ELF-1 (cell line): ENCODE measurements around the gene ADGRG7.
"Not testable (repeated sequence)": the region's sequence is repeated elsewhere in the genome, so short reads cannot be mapped to it uniquely, and the experiment has no call there.

Experiments
- DNase-seq: peaks from one replicate; pipeline ENCODE4 v3.0.0-alpha.2; 2016; ENCODE audit warnings: low read depth, low spot score

ADGRG7 gene

GRCh38 chr3:100609305-100609704 lies at the start of gene ADGRG7:
ADGRG7 (plus strand) TSS chr3:100609601; CDS start chr3:100609857, 256 bp downstream.
- no peak for DNase-seq

DNA sequence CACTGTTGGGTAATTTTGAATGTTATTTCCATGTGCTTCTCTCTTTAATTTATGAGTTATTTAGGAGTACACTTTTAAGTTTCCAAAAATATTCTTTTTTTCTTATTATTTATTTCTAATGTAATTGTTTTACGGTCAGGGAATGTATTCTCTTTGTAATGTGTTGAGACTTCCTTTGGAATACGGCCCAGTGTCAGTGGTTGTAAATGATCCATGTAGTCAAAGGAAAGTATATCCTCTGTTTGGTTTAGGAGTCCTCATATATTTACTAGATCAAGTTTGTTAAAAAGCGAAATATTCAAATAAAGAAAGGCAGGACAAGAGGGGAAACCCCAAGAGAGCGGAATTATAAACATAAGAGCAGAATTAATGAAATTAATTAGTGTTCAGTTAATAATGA lies 49.0 kb upstream of the ADGRG7 start:
- no peak for DNase-seq

DNA sequence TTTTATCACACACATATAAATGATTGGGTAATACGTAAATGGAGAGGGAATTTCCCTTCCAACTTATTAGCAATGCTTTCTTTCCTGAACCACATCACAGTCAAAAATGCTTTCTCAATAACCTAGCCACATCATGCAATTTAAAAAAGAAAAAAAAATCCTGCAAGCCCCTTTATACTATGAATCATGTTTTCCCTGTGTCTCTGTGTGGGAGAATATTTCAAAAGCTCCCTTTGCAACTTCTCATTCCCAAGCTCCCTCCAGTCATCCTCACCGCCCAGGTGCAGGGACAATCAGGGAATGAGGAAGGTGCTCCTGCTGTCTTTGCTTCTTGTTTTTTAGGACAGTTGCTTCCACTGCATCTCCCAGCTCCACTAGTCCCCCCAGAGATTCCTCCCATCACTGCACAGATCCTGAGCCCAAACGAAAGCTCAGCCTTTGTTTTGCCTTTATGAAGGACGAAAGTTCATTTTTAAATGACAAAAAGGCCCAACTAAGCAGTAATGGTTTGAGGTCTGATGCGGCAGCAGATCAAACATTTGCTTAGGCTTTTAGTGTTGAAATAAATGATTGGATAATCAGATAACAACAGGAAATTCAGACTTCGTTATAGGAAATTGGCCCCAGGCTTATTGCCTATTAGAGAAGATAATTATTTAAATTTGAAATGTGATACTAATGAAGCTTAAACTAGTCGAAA lies 47.8 kb upstream of the ADGRG7 start:
- peak; percentile 26 for DNase-seq

DNA sequence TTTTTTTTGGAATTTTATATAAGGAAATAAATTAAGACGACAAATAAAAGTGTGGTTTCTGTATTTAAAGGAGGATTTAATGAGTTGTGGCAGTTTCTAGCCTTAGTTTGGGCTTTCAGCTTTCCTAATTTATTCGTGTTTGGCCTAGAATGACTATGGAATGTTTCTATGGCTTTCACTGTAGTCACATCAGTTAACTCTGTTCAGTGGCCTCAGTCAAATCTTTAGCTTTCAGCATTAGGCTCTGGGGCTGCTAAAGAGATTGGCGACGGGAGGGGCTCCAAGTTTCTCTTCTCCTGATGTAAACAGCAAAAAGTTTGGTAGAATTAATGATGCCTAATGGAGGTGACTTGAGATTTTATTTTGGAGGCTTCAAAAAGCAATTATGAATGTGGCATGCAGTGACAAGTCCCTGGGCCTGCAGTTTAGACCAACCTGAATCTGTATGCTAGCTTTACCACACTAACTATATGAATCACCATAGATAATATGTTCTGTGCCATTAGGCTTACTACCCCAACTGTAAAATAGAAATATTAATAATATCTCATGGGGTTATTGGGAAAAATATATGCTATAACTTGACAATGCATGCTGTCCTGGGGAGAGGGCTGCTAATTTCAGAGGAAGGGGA lies 47.1 kb upstream of the ADGRG7 start:
- DNase-seq = no peak

DNA sequence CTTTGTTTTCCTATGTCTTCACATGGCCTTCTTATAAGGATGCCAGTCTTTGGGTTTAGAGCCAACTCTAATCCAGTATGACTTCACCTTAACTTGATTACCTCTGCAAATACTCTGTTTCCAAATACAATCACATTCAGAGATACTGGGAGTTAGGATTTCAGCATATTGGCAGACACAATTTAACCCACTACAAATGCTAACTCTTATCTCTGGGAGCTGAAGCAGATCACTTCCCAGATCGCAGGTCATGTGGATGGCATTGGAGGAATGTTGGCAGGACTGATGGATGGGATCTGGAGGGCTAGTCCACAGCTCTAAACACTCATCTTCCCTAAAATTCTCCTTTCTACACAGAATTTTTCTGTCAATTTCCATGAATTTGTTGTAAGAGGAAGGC lies 46.2 kb upstream of the ADGRG7 start:
- DNase-seq = peak; percentile 20

- no peak for DNase-seq
Observed at GRCh38 chr3:100563652-100564211, 45.7 kb upstream of the ADGRG7 start.

- no peak for DNase-seq
Observed at GRCh38 chr3:100570811-100571210, 38.6 kb upstream of the ADGRG7 start.

DNA sequence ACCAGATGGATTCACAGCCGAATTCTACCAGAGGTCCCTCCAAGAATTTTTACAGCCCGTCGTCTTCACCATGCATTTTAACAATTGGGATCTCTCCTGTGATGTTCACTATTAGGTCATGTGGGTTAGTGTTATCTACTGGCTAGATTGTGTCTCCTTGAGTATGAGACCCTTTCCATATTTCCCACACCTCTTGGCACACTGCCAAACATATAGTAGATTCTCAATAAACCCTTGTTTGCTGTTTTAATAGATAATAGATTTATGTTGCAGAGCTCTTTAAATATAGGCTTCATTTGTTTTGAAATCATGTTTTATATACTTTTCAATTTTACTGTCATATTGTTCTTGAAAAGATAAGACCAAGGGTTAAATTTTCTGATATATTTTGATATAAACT lies 34.9 kb upstream of the ADGRG7 start:
- no peak for DNase-seq

- DNase-seq = no peak
Observed at GRCh38 chr3:100575704-100576103, 33.7 kb upstream of the ADGRG7 start.

GRCh38 chr3:100577382-100578008 lies 31.9 kb upstream of the ADGRG7 start:
- DNase-seq = no peak

GRCh38 chr3:100578646-100579045 lies 30.8 kb upstream of the ADGRG7 start:
- DNase-seq = no peak

DNA sequence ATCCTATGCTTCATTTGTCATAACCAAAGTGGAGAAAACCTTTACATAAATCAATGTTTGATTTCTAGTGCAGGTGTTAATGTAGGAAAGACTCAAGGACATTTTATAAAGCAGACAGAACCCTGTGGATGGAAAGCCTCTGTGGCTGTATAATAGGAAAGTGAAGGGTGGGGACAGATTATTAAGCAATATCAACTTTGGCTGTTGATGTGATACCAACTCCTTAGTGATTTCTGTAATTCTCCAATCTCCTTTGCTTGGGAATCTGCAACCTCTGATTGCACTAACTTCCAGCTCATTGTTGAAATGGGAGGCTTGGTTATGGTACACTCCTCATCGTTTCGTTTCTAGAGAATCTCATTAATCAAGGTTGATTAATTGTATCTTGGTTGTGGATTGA lies 29.3 kb upstream of the ADGRG7 start:
- DNase-seq = no peak

DNA sequence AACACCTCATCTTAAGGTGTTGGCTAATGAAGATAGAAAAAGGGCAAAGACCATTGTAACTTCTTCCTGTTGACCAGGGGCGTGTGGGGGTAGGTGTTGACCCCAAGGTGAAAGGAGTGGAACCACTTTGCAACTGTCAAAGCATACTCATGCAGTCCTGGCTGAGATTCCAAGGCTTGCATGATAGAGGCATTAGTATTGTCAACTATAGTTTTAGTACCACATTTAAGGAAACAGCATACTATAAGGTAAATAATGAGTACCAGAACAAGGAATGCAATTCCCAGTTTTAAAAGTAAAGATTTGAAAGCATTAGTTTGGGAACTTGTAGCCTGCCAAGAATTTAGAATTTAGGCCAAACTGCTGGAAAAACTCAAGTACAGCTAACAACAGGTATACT lies 27.8 kb upstream of the ADGRG7 start:
- no peak for DNase-seq

GRCh38 chr3:100582157-100582556 lies 27.2 kb upstream of the ADGRG7 start:
- not testable (repeated sequence) for DNase-seq

- no peak for DNase-seq
Observed at GRCh38 chr3:100584101-100584660, 25.2 kb upstream of the ADGRG7 start.

GRCh38 chr3:100586832-100587231 lies 22.6 kb upstream of the ADGRG7 start:
- no peak for DNase-seq

- no peak for DNase-seq
Observed at GRCh38 chr3:100588251-100588650, 21.1 kb upstream of the ADGRG7 start.

DNA sequence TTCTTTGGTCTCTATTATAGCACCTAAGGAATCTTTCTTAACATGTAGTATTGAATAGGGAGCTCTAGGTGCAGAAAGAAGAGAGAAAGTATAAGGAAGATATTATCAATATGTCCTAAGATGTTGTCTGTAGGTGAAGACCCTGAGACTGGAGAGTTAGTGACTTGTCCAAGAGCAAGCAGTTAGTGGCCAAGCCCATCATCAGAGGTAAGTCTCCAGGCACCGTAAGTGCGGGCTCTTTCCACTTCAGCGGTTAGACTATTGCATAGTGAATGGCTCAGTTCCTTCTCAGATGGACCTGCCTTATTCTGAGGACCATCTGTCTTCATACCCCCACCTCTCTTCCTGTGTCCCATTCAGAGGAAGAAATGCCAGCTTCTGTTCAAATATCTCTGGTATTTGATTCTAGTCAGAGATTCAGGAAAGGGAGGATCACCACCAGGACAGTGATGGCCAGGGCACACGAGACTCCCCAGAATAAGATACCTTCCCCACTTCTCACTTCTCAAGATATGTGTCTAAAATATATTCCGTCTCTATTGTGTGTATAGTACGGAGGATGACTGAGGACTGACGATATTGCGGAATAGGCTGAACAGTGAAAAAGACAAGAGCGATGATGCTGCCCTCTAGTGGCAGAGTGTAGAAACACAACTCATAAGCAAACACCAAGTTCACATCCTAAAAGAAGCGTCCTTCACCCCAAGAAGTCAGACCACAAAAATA lies 19.1 kb upstream of the ADGRG7 start:
- DNase-seq = peak; percentile 57

GRCh38 chr3:100590840-100591147 lies 18.6 kb upstream of the ADGRG7 start:
- DNase-seq = no peak

DNA sequence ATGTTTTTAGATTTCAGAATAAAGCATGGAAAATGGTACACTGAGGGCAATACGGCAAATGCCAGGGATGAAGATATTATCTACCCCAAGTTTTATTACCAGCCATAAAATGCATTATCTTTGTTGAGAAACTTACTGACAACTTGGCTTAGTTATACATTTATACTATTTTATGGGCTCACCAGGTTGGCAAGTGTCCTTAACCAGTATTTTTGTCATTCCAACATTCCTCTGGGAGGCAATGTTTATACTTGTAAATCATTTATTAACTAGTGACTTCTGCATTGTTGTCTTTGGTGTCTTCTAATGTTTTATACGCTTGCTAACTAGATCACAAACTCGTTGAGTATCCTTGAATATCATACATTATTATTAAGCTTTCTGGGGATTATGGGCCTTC lies 18.0 kb upstream of the ADGRG7 start:
- DNase-seq = no peak

GRCh38 chr3:100600181-100601042 lies 9.0 kb upstream of the ADGRG7 start:
- DNase-seq = no peak
